Testis (tissue), 2 donors: Measurements from ENCODE around the gene YJU2.

Experiments used
- CTCF ChIP-seq, 3 experiments: fragments of 450-650 bp in 2 of 3; fragments of 200-600 bp in 1 of 3; sonication (generic) in 1 of 3; IDR thresholded peaks; one replicate each; pipeline ENCODE4 v1.5.1; 2016 to 2019; ENCODE audit warnings: antibody characterized with exemption in 3 of 3, mild to moderate bottlenecking in 2 of 3, moderate library complexity in 1 of 3
- POLR2A ChIP-seq: fragments of 450-650 bp; IDR thresholded peaks from one replicate; pipeline ENCODE4 v1.6.1; 2017; ENCODE audit warnings: antibody characterized with exemption, mild to moderate bottlenecking, moderate library complexity

- TF ChIP-seq CTCF (IDR thresholded peaks at IDR 0.05) (no peak), POLR2A (no peak)
Observed at GRCh38 chr19:4260613-4261191, 13.8 kb downstream of the YJU2 start.
